Stimulated activated CD4-positive, alpha-beta T cell treated with anti-CD3 and anti-CD28 coated beads, Interleukin-1b, Interleukin-23, amount 100 ng/mL, for 24 hours (primary cell): Measurements from ENCODE around the gene NEDD4.
"Not testable (repeated sequence)": the region's sequence is repeated elsewhere in the genome, so short reads cannot be mapped to it uniquely, and the experiment has no call there.

Experiments used
- DNase-seq, 4 experiments: peaks; one replicate each; pipeline ENCODE4 v3.0.0-alpha.2; 2020; ENCODE audit warnings: low read depth in 4 of 4, low spot score in 1 of 4

The NEDD4 gene

DNA sequence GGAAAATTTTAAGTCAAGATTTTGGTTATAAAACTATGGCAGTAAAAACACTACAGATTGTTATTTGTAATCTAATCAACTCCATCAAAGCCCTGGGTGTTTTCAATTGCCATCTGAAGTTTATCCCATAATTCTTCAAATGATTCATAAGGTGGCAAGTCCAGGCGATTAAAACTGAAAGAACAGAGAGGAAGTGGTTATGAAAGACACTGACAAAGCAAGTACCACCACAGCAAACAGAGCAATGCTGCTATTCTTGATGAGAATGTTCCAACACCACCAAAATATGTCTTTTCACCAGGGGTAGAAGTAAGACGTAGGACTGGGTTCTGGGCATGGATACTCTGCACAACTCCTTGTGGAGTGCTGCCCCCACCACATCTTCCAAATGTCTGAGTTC is 163.6 kb downstream of the NEDD4 start:
- DNase-seq = no peak

DNA sequence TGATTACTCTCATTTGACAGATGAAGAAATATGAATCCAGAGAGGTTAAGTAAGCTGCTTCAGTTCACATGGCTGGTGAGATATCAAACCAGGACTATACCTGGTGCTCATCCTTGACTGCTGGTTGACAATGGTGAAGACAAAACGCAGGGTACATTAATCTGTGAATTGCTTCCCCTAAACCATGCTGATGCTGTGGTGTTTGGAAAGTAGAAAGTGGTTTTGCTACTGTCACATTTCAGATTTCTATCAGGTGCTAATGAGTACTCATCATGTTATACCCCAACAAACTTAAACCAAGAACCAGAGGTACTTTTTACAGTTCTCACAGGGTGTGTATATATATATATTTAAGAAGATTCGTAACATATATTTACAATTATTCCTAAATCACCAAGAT is 165.5 kb downstream of the NEDD4 start:
- no peak for DNase-seq

DNA sequence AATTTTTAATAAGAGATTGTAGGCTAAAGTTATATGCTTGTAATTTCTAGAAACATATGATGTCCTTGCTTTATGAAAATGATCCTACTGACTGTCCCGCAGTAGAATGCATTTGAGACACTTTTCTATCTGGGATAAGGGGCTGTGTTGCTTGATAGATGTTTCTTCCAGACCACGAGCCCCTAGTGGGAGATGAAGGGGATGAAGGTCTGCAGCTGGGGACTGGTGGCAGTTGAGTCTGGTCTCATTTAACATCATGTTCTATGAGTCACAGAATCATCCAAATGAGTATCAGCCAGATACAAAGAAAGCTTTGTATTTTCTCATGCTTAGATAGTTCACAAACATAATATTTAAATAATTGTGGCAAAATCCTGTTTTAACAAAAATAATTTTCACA is 166.2 kb downstream of the NEDD4 start:
- DNase-seq = no peak

DNA sequence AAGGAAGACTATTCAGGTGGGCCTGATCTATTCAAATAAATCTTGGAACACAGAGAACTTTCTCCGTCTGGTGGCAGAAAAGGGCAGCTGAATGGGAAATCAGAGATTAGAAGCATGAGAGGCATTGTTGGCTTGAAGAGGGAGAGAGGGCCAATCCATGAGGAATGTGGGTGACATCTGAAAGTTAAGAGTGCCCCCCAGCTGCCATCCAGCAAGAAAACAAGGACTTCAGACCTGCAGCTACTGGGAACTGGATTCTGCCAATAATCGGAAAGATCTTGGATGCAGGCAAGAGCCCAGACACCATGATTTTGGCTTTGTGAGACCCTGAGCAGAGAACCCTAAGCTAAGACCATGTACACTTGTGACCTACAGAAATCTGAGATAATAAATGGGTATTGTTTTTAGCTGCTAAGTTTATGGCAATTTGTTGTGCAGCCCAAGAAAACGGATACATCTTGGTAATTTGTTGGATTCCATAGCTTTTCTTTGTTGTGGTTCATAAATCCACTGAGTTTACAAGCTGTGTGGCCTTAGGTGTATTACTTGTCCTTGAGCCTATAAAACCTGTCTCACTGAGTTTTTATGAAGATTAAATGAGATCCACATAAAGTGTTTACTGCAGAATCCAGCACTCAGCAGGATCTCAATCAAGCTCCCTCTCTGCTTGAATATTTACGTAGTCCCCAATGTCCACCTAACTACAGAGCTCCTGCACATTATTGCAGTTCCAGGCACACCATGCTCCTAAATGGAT is 168.4 kb downstream of the NEDD4 start:
- no peak for DNase-seq

DNA sequence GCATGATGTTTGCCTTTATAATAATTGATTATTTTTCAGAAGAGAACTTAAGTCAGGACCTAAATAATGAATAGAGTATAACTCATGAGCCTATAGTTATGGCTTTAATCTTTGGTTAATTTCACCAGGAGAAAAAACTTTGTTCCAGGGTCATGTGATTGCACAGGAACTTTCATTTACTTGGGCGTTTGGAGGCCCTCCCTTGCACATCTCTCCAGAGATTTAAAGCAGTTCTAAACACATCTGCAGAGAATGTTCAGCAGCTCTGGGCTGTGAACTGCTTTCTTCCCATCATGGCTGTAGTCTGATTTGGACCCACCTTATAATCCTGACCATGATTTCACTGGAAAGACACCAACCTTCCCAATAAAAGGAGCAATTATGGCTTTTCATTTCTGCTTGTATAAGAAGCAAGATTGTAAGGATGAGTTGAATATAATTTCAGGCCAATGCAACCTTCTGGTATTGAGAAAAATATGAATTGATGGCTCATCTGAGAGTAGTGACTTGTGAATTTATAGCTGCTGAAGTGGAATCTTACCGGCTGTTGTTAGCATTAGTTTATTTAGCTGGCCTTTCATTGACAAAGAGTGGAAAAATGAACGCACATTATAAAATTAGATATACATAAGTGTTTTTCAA is 169.6 kb downstream of the NEDD4 start:
- no peak for DNase-seq

DNA sequence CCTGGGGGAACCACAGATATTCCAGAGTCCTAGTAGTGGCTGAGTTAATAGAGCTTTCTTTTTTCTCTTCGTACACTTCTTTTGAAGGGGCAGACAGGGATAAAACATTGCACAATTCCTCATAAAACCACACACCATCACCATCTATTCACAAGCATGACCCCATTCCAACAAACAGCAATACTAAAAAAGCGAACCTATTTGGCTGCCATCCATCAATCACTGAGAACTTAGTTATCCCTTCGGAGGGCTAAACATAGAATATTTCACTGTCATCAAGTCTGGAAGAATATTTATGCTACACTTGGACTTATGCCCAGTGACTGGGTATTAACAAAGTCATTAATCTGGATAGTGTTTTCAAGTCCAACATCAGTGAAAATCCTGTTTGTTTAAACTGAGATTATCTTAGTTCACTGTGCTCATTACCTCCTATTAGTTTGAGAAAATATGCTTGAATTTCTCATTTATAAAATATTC is 170.2 kb downstream of the NEDD4 start:
- no peak for DNase-seq

DNA sequence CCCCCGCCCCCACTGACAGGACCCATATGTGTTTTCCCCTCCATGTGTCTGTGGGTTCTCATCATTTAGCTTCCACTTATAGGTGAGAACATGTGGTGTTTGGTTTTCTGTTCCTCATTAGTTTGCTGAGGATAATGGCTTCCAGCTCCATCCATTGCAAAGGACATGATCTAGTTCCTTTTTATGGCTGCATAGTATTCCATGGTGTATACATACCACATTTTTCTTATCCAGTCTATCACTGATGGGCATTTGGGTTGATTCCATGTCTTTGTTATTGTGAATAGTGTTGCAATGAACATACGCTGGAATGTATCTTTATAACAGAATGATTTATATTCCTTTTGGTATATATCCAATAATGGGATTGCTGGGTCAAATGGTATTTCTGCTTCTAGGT is 171.7 kb downstream of the NEDD4 start:
- not testable (repeated sequence) for DNase-seq

DNA sequence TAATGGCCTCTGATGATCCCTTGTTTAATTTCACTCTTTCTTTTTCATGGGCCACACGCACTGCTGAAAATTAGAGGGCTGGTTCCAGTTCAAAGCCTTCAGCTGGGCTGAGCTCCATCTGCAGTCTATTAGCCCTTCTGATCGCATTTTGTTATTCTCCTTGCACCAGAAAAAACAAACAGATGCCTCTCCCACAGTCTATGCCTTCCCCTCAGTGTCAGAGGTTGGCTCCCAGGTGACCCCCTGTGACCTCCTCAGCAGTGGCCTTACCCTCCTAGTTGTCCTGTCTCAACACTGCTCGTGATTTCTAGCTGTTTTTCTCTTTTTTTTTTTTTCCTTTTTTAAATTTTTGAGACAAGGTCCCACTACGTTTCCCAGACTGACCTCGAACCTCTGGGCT is 173.4 kb downstream of the NEDD4 start:
- DNase-seq = no peak

DNA sequence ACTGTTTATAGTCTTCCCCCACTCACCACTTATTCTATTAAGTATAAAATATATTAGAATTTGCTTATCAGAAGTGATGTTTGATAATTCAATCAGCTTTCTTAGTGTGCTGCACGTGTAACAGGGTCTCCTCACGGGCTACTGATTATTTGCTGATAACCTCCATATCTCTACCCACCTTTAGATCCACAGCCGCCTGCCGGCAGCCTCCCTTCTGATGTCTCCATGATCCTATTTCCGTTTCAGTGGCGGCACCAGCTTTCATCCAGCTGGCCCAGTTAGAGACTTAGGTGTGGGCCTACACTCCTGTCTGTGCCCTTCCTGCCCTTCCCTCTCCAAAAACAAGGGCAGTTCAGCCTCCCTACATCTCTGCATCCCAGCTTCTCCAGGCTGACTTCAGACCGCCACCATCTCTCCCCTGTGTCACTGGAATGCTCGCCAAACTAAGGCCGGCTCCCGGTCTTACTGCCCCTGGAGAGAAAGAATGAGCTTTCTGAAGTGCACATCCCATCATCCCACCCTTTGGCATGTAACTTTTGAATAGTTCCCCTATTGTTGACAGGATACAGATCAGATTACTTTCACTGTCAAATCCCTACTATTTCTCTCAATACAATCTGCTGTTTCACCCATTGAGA is 173.9 kb downstream of the NEDD4 start:
- no peak for DNase-seq

DNA sequence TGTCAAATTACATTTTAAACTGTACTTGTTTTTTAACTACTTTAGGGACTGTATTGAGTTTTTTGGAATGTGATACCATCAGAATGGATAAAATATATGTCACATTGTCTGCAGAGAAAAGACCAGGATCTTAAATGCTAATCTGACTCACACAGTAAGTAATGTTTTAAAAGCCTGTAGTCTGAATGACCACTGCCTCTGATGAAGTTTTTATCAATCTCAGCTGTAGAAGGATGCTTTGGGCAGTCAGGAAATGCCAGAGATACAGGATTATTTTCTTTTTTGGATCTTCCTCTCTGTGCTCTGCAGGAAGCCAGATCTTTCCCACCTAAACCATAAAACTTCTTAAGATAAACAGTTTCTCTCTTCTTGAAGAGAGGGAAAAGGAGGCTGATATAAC is 177.4 kb downstream of the NEDD4 start:
- no peak for DNase-seq

DNA sequence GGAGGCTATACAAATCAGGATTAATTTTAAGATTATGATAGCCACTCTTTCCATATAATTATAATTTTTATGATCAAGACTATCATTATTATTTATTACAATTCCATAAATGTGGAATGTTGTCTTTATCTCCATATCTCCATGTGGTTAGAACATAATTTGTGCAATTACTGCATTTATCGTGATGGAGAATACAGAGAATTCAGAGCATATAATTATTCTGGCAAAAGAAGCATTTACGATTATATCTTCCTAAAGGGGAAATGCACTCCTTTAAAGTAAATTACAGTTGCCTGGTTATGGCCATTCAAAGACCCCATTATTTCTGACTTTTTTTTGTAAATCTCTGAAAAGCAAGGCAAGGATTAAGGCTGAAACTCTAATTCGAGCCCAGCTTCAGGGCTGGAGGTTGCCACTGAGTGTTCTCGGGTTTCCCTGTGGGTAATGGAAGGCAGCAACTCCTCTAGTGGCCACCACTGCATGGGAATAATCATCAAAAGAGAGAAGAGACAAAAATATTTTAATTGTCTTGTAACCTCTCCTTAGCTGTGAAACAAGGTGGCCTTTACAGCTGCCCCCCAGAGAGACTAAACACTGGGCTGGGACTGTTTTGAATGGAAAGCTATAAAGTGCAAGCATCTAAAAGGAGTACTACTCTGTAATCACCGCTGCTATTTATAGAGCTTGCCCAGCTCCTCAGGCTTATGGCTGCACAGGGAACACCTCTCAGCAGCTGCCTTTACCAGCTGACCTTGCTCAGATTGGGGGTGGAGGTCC is 190.6 kb downstream of the NEDD4 start:
- no peak for DNase-seq

DNA sequence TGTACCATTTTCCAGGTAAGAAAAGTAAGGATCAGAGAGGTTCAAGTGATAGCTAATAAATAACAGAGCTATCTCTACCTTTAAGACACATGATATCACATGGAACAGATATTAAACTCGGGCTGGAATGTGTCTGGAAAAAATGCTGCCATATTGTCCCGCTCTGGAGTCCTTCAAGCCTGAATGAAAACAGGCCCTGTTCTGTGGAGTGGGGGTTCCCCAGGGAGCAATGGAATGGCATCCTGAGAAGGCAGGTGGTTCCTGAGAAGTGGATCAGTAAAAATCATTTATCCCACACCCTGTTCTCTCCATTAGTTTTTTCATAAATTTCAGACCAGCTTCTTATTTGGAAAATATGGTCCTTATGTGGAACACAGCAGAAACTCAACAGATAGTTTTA is 193.2 kb downstream of the NEDD4 start:
- DNase-seq = no peak

DNA sequence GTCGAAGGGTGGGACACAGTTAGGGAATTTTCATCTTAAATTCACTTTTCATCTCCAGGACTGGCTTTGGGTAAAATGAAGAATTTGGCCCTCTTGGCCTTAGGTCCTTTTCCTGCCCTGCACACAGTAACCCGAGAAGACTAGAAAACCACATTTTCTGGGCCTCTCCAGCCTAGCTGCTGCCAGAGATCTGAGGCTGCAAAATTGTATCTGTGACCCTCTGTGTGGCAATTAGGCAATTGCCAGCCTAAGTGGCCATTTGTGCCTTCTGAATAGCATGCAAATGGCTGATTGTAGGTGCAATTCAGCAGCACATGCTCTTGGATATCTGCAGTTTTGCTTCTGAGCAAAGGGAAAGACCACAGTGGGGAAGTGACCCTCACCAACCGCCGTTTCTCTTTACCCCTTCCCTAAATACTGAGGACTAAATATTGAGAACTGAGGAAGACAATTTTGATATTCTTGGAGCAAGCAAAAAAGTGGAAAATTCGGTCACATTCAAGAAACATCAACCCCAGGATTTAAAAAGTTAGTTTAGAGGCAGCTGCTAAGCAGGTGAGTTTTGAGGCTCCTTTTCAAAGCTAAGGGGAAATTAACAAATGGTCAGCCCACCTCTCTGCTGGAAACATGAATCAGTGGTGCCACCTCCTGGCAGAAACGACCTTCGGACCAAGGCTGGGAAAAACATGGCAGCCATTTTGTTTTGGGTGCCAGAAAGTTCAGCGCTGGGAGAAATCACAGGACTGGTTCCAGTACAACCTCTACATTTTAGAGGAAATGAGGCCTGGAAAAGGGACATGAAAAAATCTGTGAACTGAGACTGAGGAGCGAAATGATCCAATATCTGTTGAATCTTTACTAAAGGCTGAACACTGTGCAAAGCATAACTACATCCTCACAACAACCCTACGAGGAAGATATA is 193.9 kb downstream of the NEDD4 start:
- DNase-seq = peak in 1 of 4 experiments; percentile 1

DNA sequence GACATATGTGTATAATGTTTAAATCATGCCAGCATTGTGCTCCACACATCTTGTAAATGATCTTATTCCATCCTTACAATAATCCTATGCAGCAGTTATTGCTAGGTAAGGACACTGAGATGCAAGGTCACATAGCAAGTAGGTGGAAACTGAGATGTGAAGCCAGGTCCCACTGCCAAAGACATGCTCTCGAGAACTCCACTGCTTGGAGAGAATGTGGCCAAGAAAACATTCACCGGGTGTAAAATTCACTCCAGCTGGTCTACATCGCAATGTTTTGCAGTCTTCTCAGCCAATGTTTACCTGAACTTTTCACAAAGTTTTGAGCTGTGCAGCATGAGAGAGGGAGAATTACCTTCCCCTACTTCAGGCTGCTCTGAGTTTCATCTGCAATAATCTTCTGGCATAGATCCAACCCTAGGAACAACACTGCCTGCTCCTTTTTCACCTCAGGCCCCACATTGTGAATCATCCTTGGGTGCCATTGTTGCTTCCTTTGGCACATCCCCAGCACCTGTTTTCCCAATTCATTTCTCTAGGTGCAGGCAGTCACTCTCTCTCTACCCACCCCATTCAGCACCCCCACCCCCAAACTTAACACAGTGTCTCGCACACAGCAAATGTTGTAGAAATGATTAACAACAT is 197.0 kb downstream of the NEDD4 start:
- no peak for DNase-seq

DNA sequence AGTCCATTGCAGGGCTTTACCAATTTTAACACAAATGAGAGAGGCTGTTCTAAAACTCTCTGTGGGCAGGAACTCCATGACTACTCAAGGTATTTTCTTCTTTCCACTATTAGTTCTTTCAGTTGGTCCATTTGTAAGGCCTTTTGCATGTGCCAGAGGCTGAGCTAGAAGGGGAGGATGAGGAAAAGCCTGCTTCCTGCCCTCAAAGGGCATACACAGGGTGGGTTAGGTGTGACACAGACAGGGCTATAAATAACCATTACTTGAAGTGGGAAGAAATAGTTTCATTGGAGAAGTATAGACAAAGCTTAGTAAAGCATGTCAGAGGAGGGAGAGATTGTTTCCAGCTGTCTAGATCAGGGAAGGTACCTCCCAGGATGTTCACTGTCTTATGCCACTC is 198.4 kb downstream of the NEDD4 start:
- DNase-seq = no peak

DNA sequence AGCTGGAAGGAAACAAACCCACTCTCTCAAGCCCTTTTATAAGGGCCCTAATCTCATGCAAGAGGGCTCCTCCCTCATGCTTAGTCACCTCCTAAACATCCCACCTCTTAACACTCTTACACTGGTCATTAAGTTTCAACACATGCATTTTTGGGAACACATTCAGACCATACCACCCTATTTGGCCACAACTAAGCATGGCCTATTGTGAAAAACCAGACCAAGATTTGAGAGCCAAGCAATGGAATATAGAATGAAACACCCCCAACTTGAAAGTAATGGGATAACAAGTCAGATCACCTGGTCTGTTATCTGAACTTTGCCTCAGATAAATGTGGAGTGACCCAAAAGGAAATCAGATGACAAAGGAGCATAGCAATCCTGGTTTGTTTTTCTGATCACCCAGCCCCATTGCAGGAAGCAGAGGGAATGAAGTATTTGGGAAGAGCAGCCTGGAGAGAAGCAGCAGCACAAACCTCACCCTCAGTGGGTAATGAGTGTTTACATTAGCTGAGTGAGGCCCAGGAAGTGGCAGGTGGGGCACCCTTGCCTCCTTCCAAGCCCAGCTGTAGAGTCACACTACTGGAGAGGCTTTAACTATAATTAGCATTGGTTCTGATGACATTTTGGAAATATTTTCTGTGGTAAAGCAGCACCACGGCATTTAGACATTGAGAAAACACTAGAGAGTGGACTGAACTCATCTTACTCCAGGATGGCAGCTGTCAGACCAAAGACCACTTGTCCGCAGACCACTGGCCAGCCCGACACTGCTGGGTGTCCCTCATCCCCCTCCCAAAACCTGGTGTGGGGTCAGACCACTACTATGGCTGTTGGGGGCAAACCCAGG is 201.6 kb downstream of the NEDD4 start:
- no peak for DNase-seq

DNA sequence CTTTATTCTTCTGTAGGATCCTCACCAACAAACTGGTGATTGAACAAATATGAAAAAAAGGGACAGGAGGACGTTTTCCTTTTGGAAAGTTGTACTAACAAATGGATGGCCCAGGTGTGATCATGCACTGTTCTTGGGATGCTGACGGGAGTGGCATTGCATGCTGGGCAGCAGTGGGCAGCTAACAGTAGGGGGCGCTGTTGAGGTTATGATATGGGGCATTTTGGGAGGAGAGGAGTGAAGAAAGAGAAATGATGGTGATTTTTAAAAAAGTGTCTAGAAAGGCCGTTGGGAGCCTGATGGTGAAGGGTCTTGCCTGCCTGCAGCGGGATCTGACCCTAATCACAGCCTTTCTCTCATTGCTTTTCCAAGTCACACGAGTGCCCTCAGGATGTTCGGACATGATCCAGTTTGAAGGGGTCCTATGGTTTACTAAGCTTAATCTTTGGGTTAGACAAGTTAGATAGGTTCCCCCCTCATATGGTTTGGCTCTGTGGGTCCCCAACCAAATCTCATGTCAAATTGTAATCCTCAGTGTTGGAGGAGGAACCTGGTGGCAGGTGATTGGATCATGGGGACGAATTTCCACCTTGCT is 204.2 kb downstream of the NEDD4 start:
- DNase-seq = peak; percentile 19 to 46 (median 39)

DNA sequence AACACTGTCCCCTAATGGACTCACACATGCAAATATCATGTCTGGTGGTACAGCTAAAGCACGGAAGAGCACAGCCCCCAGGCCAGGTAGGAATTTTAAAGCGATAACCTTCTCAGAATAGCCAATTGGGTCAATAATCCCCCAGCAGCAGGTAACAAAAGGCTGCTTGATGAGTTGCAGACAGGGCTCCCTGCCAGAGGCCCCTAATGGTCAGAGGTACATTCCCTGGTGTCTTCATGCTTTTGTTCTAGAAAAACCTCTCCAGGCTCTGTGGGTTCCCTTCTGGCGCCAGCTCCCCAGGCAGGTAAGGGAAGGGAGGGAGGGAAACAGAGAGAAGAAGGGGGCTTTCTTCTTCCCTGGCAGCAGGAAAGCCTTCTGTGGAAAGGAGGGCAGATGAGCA is 207.1 kb downstream of the NEDD4 start:
- no peak for DNase-seq

DNA sequence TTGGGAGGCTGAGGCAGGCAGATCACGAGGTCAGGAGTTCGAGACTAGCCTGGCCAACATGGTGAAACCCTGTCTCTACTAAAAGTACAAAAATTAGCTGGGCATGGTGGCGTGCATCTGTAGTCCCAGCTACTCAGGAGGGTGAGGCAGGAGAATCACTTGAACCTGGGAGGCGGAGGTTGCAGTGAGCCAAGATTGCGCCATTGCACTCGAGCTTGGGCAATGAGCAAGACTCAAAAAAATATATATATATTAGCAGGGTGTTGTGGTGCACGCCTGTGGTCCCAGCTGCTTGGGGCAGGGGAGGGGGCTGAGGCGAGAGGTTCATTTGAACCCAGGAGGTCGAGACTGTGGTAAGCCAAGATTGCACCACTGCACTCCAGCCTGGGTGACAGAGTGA is 207.8 kb downstream of the NEDD4 start:
- DNase-seq = not testable (repeated sequence)
